ENCODE results near the gene ICOSLG. TPM values are rescaled to one million over a fixed set of nuclear protein-coding genes. Genes with fewer than 3 reads are reported as not detected.

ICOSLG gene
- total RNA-seq, 1 donor from 2014 or later: 0.22 TPM

DNA sequence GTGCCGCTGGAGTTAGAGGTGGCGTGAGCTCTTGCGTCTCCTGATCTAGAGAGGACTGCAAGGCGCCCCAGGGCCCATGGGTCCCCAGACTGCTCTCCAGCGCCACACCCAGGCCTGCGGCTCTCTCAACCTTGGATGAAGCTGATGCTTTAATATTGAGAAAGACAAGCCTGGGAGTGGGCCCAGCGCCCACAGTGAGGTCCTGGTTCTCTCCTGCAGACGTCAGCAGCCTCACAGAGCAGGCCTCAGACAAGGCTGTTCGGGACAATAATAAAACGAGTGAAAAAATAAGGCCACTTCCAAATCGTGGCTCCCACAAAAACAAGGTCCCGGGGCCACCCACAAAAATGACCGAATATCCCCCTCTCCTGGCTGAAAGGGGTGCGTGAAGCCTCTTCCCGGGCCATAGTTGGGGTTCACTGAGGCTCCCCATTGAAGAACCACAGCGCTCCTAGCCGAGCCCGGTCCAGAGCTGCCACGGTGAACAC, 27.0 kb upstream of the ICOSLG start:
- Histone ChIP-seq H3K79me2 (ENCODE audit: low read depth) (no peaks in the 10 kb centered on the region), H3K9me3 (ENCODE audit: low read depth) (no peaks in the 10 kb centered on the region), H3K4me1 (peaks cover 11% of the 10 kb centered on the region), H3K27me3 (no peaks in the 10 kb centered on the region), H3K36me3 (no peaks in the 10 kb centered on the region), H3K27ac (no peak overlapping the region), H3F3A (ENCODE audit: low read depth) (peaks cover 14% of the 10 kb centered on the region), H3K4me3 (no peak overlapping the region), H3K9ac (no peak overlapping the region), H3K4me2 (no peak overlapping the region), H2AFZ (replicated peaks) (no peak overlapping the region), H4K20me1 (ENCODE audit: low read depth) (no peaks in the 10 kb centered on the region)
- peak; percentile 38 for DNase-seq (ENCODE audit: low spot score)
- no peaks in the 10 kb centered on the region for H3K9me3 Mint-ChIP-seq
- H3K4me3 Mint-ChIP-seq: no peak overlapping the region
- H3K27ac Mint-ChIP-seq: no peak overlapping the region
- TF ChIP-seq, protein P1, sequence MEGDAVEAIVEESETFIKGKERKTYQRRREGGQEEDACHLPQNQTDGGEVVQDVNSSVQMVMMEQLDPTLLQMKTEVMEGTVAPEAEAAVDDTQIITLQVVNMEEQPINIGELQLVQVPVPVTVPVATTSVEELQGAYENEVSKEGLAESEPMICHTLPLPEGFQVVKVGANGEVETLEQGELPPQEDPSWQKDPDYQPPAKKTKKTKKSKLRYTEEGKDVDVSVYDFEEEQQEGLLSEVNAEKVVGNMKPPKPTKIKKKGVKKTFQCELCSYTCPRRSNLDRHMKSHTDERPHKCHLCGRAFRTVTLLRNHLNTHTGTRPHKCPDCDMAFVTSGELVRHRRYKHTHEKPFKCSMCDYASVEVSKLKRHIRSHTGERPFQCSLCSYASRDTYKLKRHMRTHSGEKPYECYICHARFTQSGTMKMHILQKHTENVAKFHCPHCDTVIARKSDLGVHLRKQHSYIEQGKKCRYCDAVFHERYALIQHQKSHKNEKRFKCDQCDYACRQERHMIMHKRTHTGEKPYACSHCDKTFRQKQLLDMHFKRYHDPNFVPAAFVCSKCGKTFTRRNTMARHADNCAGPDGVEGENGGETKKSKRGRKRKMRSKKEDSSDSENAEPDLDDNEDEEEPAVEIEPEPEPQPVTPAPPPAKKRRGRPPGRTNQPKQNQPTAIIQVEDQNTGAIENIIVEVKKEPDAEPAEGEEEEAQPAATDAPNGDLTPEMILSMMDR (IDR thresholded peaks at IDR 0.05): peak; percentile 35
- no peak for TF ChIP-seq EZH2phosphoT487 (IDR thresholded peaks at IDR 0.05)
- H3K36me3 Mint-ChIP-seq: no peaks in the 10 kb centered on the region
- H3K4me1 Mint-ChIP-seq: peaks cover 10% of the 10 kb centered on the region
- peaks cover 5% of the 10 kb centered on the region for H3K27me3 Mint-ChIP-seq (ENCODE audit: insufficient read depth, low read depth)

DNA sequence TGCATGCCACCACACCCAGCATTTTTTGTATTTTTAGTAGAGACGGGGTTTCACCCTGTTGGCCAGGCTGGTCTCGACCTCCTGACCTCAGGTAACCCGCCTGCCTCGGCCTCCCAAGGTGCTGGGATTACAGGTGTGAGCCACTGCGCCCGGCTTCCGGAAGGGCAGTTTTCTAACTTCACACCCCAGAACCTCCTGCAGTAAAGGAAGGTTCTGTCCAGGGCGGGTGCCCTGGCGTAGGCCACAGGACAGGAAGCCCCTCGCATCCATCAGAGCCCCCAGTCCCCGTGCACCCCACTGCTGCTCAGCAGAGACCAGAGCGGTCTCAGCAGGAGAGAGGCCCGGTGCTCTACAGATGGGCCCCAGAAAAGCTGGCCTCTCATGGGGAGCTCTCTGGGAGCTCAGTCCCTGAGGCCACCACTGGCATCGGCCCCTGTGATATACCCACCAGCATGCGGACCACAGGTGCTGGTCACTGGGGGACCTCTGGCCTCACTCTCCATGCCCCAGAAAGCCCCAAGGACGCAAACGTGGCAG, 25.1 kb upstream of the ICOSLG start:
- Histone ChIP-seq H3K4me3 (no peak overlapping the region), H3K4me2 (no peak overlapping the region), H3K9me3 (ENCODE audit: low read depth) (no peaks in the 10 kb centered on the region), H3K79me2 (ENCODE audit: low read depth) (no peaks in the 10 kb centered on the region), H3K36me3 (no peaks in the 10 kb centered on the region), H2AFZ (replicated peaks) (no peak overlapping the region), H3K4me1 (peaks cover 11% of the 10 kb centered on the region), H3K27me3 (no peaks in the 10 kb centered on the region), H3K27ac (no peak overlapping the region), H3K9ac (no peak overlapping the region), H4K20me1 (ENCODE audit: low read depth) (no peaks in the 10 kb centered on the region), H3F3A (ENCODE audit: low read depth) (peaks cover 14% of the 10 kb centered on the region)
- H3K27me3 Mint-ChIP-seq (ENCODE audit: insufficient read depth, low read depth): peaks cover 6% of the 10 kb centered on the region
- TF ChIP-seq, protein P1 (IDR thresholded peaks at IDR 0.05): no peak
- TF ChIP-seq EZH2 (IDR thresholded peaks at IDR 0.05): no peak
- peaks cover under 1% of the 10 kb centered on the region for H3K9me3 Mint-ChIP-seq
- H3K4me1 Mint-ChIP-seq: peaks cover 10% of the 10 kb centered on the region
- no peaks in the 10 kb centered on the region for H3K36me3 Mint-ChIP-seq
- DNase-seq (ENCODE audit: low spot score): no peak
- H3K4me3 Mint-ChIP-seq: no peak overlapping the region
- H3K27ac Mint-ChIP-seq: no peak overlapping the region

- Histone ChIP-seq H3F3A (ENCODE audit: low read depth) (peaks cover 14% of the 10 kb centered on the region), H3K27ac (peak overlapping the region; percentile 63), H2AFZ (replicated peaks) (peak overlapping the region; percentile 60), H3K36me3 (no peaks in the 10 kb centered on the region), H3K4me1 (peaks cover 11% of the 10 kb centered on the region), H4K20me1 (ENCODE audit: low read depth) (no peaks in the 10 kb centered on the region), H3K9ac (no peak overlapping the region), H3K9me3 (ENCODE audit: low read depth) (no peaks in the 10 kb centered on the region), H3K27me3 (no peaks in the 10 kb centered on the region), H3K4me3 (peak overlapping the region; percentile 9), H3K79me2 (ENCODE audit: low read depth) (no peaks in the 10 kb centered on the region), H3K4me2 (peak overlapping the region; percentile 71)
- DNase-seq (ENCODE audit: low spot score): peak; percentile 40
- TF ChIP-seq EZH2phosphoT487 (IDR thresholded peaks at IDR 0.05): no peak
- TF ChIP-seq, protein P1 (IDR thresholded peaks at IDR 0.05): no peak
- TF ChIP-seq EZH2 (IDR thresholded peaks at IDR 0.05): no peak
- H3K36me3 Mint-ChIP-seq: no peaks in the 10 kb centered on the region
- peaks cover 10% of the 10 kb centered on the region for H3K9me3 Mint-ChIP-seq
- H3K4me3 Mint-ChIP-seq: peak overlapping the region; percentile 55
- peak overlapping the region; percentile 81 for H3K27ac Mint-ChIP-seq
- H3K4me1 Mint-ChIP-seq: peaks cover 5% of the 10 kb centered on the region
- peaks cover 7% of the 10 kb centered on the region for H3K27me3 Mint-ChIP-seq (ENCODE audit: insufficient read depth, low read depth)
Observed at GRCh38 chr21:44263768-44264167, 23.0 kb upstream of the ICOSLG start.
